Smooth muscle cell (in vitro differentiated cells): ENCODE data around the gene OSBPL10. TPM values are rescaled to one million over a fixed set of nuclear protein-coding genes. Genes with fewer than 3 reads are reported as not detected.

ENCODE experiments used
- DNase-seq: peaks from one replicate; lab custom pipeline; 2025; ENCODE audit not compliant: unreplicated experiment; lab: John Stamatoyannopoulos, UW
- H2AFZ ChIP-seq: fragments of 200-600 bp; sonication (generic); 2 replicates; pipeline ENCODE4 v1.6.0; 2016; ENCODE audit warnings: antibody characterized with exemption, low read depth, mild to moderate bottlenecking
- H3F3A ChIP-seq: fragments of 200-600 bp; sonication (generic); 2 replicates; pipeline ENCODE4 v1.6.0; 2017; ENCODE audit warnings: antibody characterized with exemption, low read depth
- H3K27ac ChIP-seq: fragments of 200-600 bp; sonication (generic); 2 replicates; pipeline ENCODE4 v1.5.1; 2016; ENCODE audit warnings: low read depth, mild to moderate bottlenecking
- H3K27me3 ChIP-seq: fragments of 200-600 bp; sonication (generic); 2 replicates; pipeline ENCODE4 v1.6.1; 2016; ENCODE audit warnings: low read depth, mild to moderate bottlenecking
- H3K36me3 ChIP-seq: fragments of 200-600 bp; sonication (generic); 2 replicates; pipeline ENCODE4 v1.5.1; 2016; ENCODE audit warnings: low read depth
- H3K4me1 ChIP-seq: fragments of 200-600 bp; sonication (generic); 2 replicates; pipeline ENCODE4 v1.5.1; 2016; ENCODE audit warnings: low read depth
- H3K4me2 ChIP-seq: fragments of 200-600 bp; sonication (generic); 2 replicates; pipeline ENCODE4 v1.6.0; 2016; ENCODE audit warnings: mild to moderate bottlenecking
- H3K4me3 ChIP-seq: fragments of 200-600 bp; sonication (generic); 2 replicates; pipeline ENCODE4 v1.5.1; 2016; ENCODE audit warnings: mild to moderate bottlenecking
- H3K79me2 ChIP-seq: fragments of 200-600 bp; sonication (generic); 2 replicates; pipeline ENCODE4 v1.6.0; 2016; ENCODE audit warnings: low read depth, mild to moderate bottlenecking
- H3K9ac ChIP-seq: fragments of 200-600 bp; sonication (generic); 2 replicates; pipeline ENCODE4 v1.6.0; 2016; ENCODE audit warnings: low read depth
- H3K9me3 ChIP-seq: fragments of 200-600 bp; sonication (generic); replicated peaks from 2 replicates; pipeline ENCODE4 v1.5.1; 2016; ENCODE audit warnings: low read depth
- H4K20me1 ChIP-seq: fragments of 200-600 bp; sonication (generic); 2 replicates; pipeline ENCODE4 v1.6.0; 2016; ENCODE audit warnings: low read depth
- WGBS: methylation state at CpG from one replicate; pipeline ENCODE4 v1.1.7; 2016; ENCODE audit warnings: low lambda C conversion rate; 5-methylcytosine and 5-hydroxymethylcytosine counted together
- polyA plus RNA-seq: library from polyadenylated mRNA; unstranded; fragments of >200 nt; fragmentation: Nextera tagmentation; extraction: Ambion mirVana; gene quantifications from 2 replicates; pipeline ENCODE4 v1.2.1, GENCODE V29; 2016
- total RNA-seq: library from RNA; depleted of rRNA; stranded (reverse); fragments of >200 nt; gene quantifications from 2 replicates; pipeline ENCODE4 v1.2.3, GENCODE V29; 2014
- TF ChIP-seq, protein P1 (sequence below): fragments of 200-600 bp; sonication (generic); IDR thresholded peaks from 2 replicates; pipeline ENCODE4 v1.5.1; 2017; ENCODE audit warnings: borderline replicate concordance, mild to moderate bottlenecking, antibody characterized with exemption; ENCODE audit not compliant: insufficient read depth, poor library complexity, severe bottlenecking

Gene OSBPL10
- total and polyA plus RNA-seq, 2 experiments from 2014 or later, result 48.9 to 91.5 TPM

GRCh38 chr3:31858439-31858838 lies 122.6 kb downstream of the OSBPL10 start:
- Histone ChIP-seq H3F3A (no peaks in the 10 kb centered on the region), H3K79me2 (peaks cover 62% of the 10 kb centered on the region), H3K4me3 (no peak overlapping the region), H3K27ac (no peak overlapping the region), H3K27me3 (no peaks in the 10 kb centered on the region), H3K9ac (no peak overlapping the region), H3K36me3 (no peaks in the 10 kb centered on the region), H2AFZ (no peak overlapping the region), H3K9me3 (no peaks in the 10 kb centered on the region), H3K4me1 (no peaks in the 10 kb centered on the region), H4K20me1 (peaks cover 26% of the 10 kb centered on the region), H3K4me2 (no peak overlapping the region)
- TF ChIP-seq, protein P1, sequence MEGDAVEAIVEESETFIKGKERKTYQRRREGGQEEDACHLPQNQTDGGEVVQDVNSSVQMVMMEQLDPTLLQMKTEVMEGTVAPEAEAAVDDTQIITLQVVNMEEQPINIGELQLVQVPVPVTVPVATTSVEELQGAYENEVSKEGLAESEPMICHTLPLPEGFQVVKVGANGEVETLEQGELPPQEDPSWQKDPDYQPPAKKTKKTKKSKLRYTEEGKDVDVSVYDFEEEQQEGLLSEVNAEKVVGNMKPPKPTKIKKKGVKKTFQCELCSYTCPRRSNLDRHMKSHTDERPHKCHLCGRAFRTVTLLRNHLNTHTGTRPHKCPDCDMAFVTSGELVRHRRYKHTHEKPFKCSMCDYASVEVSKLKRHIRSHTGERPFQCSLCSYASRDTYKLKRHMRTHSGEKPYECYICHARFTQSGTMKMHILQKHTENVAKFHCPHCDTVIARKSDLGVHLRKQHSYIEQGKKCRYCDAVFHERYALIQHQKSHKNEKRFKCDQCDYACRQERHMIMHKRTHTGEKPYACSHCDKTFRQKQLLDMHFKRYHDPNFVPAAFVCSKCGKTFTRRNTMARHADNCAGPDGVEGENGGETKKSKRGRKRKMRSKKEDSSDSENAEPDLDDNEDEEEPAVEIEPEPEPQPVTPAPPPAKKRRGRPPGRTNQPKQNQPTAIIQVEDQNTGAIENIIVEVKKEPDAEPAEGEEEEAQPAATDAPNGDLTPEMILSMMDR, result no peak
- 86% methylated on average over 3 of the region's 3 CpGs for WGBS
- no peak for DNase-seq

GRCh38 chr3:31853580-31853979 lies 127.5 kb downstream of the OSBPL10 start:
- Histone ChIP-seq H3K4me1 (no peaks in the 10 kb centered on the region), H3K4me2 (no peak overlapping the region), H3K9me3 (no peaks in the 10 kb centered on the region), H3F3A (no peaks in the 10 kb centered on the region), H3K27me3 (no peaks in the 10 kb centered on the region), H3K4me3 (no peak overlapping the region), H2AFZ (no peak overlapping the region), H3K27ac (no peak overlapping the region), H4K20me1 (peaks cover 34% of the 10 kb centered on the region), H3K9ac (no peak overlapping the region), H3K79me2 (peaks cover 59% of the 10 kb centered on the region), H3K36me3 (no peaks in the 10 kb centered on the region)
- TF ChIP-seq, protein P1, result no peak
- WGBS, result 88% methylated on average over 3 of the region's 3 CpGs
- no peak for DNase-seq

- Histone ChIP-seq H4K20me1 (peaks cover 41% of the 10 kb centered on the region), H3K4me2 (no peak overlapping the region), H3K4me1 (no peaks in the 10 kb centered on the region), H3K27me3 (no peaks in the 10 kb centered on the region), H3K4me3 (no peak overlapping the region), H3K36me3 (no peaks in the 10 kb centered on the region), H2AFZ (no peak overlapping the region), H3K9me3 (no peaks in the 10 kb centered on the region), H3K9ac (no peak overlapping the region), H3F3A (no peaks in the 10 kb centered on the region), H3K79me2 (peaks cover 58% of the 10 kb centered on the region), H3K27ac (no peak overlapping the region)
- TF ChIP-seq, protein P1, result no peak
- 94% methylated on average over 10 of the region's 10 CpGs for WGBS
- DNase-seq, result no peak
These were observed 129.8 kb downstream of the OSBPL10 start for GRCh38 chr3:31851278-31851677.

- no peak overlapping the region for H3K4me3 ChIP-seq
- TF ChIP-seq, protein P1, result no peak
- DNase-seq, result no peak
- H2AFZ ChIP-seq, result no peak overlapping the region
- H3K4me1 ChIP-seq, result no peaks in the 10 kb centered on the region
- no peaks in the 10 kb centered on the region for H3K27me3 ChIP-seq
- H3K9me3 ChIP-seq, result no peaks in the 10 kb centered on the region
- H3K9ac ChIP-seq, result no peak overlapping the region
- H3K27ac ChIP-seq, result no peak overlapping the region
- H3K4me2 ChIP-seq, result no peak overlapping the region
- peaks cover 42% of the 10 kb centered on the region for H4K20me1 ChIP-seq
- H3K79me2 ChIP-seq, result peaks cover 64% of the 10 kb centered on the region
- no peaks in the 10 kb centered on the region for H3K36me3 ChIP-seq
- H3F3A ChIP-seq, result no peaks in the 10 kb centered on the region
These were observed 132.2 kb downstream of the OSBPL10 start for GRCh38 chr3:31848911-31849310.
